A673 (cell line): ENCODE measurements around the gene GDE1. TPM values are rescaled to one million over a fixed set of nuclear protein-coding genes. Genes with fewer than 3 reads are reported as not detected.

Experiments
- BruUV-seq: library from RNA; stranded (reverse); fragments of 400-500 nt; replicated peaks from 2 replicates; lab custom pipeline; 2021; lab: Mats Ljungman, UMichigan
- CTCF ChIA-PET: fragments of 300-600 bp; sonication (Branson Sonifier 250); formaldehyde crosslinking; loops from one replicate; lab custom pipeline; 2022; ENCODE audit warnings: antibody characterized with exemption; lab: Charles Lee
- POLR2A ChIA-PET: fragments of 300-600 bp; sonication (Branson Sonifier 250); formaldehyde crosslinking; loops from one replicate; lab custom pipeline; 2022; ENCODE audit warnings: antibody characterized with exemption; ENCODE audit not compliant: low non-redundant PET; lab: Charles Lee
- DNase-seq: peaks from one replicate; pipeline ENCODE4 v3.0.0-alpha.2; 2015; ENCODE audit warnings: low spot score
- H3K27ac ChIP-seq: fragments of 200-600 bp; sonication (generic); 2 replicates; pipeline ENCODE4 v1.5.1; 2016; ENCODE audit warnings: mixed run types, low read depth, mild to moderate bottlenecking, mixed read lengths, antibody characterized with exemption, low read length; ENCODE audit not compliant: poor library complexity, severe bottlenecking
- H3K27me3 ChIP-seq: fragments of 200-600 bp; sonication (generic); replicated peaks from 2 replicates; pipeline ENCODE4 v1.6.1; 2017; ENCODE audit warnings: mixed run types, low read depth, mild to moderate bottlenecking, mixed read lengths, antibody characterized with exemption, low read length; ENCODE audit not compliant: insufficient read depth, poor library complexity
- H3K36me3 ChIP-seq: fragments of 200-600 bp; sonication (generic); 2 replicates; pipeline ENCODE4 v1.6.1; 2016; ENCODE audit warnings: mixed run types, mild to moderate bottlenecking, mixed read lengths, antibody characterized with exemption, low read length; ENCODE audit not compliant: insufficient read depth, poor library complexity, severe bottlenecking
- H3K4me1 ChIP-seq: fragments of 200-600 bp; sonication (generic); 2 replicates; pipeline ENCODE4 v1.6.1; 2017; ENCODE audit warnings: mixed run types, mild to moderate bottlenecking, mixed read lengths, antibody characterized with exemption, low read length; ENCODE audit not compliant: insufficient read depth, poor library complexity, severe bottlenecking
- H3K4me3 ChIP-seq: fragments of 200-600 bp; sonication (generic); 2 replicates; pipeline ENCODE4 v1.5.1; 2016; ENCODE audit warnings: low read depth, mixed run types, mild to moderate bottlenecking, mixed read lengths, low read length; ENCODE audit not compliant: poor library complexity, severe bottlenecking
- H3K9me3 ChIP-seq: fragments of 200-600 bp; sonication (generic); 2 replicates; pipeline ENCODE4 v1.6.1; 2016; ENCODE audit warnings: mixed run types, low read depth, mild to moderate bottlenecking, mixed read lengths, antibody characterized with exemption, low read length; ENCODE audit not compliant: poor library complexity, severe bottlenecking
- EZH2 ChIP-seq: fragments of 200-600 bp; sonication (generic); IDR thresholded peaks from 2 replicates; pipeline ENCODE4 v1.6.1; 2017; ENCODE audit warnings: borderline replicate concordance, low read depth, mild to moderate bottlenecking, mixed read lengths, antibody characterized with exemption, low read length; ENCODE audit not compliant: poor library complexity, severe bottlenecking
- intact Hi-C: fragments of 100-400 bp; cut with micrococcal nuclease; formaldehyde crosslinking; loops from one replicate; pipeline ENCODE4 v1.10.0; 2022; ENCODE audit not compliant: unreplicated experiment
- total RNA-seq: library from RNA; stranded (reverse); gene quantifications from 2 replicates; pipeline ENCODE4 v1.2.3, GENCODE V29; 2021
- TF ChIP-seq, protein P1 (sequence below): fragments of 300-800, 200-600 bp; sonication (generic); conservative IDR thresholded peaks from 2 replicates; pipeline ENCODE4 v1.5.1; 2017; ENCODE audit warnings: low read depth, mild to moderate bottlenecking, antibody characterized with exemption, low read length, moderate library complexity, mixed read lengths

Gene GDE1
- total RNA-seq, 1 experiment from 2014 or later: 63.5 TPM

- TF ChIP-seq, protein P1, sequence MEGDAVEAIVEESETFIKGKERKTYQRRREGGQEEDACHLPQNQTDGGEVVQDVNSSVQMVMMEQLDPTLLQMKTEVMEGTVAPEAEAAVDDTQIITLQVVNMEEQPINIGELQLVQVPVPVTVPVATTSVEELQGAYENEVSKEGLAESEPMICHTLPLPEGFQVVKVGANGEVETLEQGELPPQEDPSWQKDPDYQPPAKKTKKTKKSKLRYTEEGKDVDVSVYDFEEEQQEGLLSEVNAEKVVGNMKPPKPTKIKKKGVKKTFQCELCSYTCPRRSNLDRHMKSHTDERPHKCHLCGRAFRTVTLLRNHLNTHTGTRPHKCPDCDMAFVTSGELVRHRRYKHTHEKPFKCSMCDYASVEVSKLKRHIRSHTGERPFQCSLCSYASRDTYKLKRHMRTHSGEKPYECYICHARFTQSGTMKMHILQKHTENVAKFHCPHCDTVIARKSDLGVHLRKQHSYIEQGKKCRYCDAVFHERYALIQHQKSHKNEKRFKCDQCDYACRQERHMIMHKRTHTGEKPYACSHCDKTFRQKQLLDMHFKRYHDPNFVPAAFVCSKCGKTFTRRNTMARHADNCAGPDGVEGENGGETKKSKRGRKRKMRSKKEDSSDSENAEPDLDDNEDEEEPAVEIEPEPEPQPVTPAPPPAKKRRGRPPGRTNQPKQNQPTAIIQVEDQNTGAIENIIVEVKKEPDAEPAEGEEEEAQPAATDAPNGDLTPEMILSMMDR: no peak
- TF ChIP-seq EZH2: no peak
- intact Hi-C loops: no loop called here
These were observed 14.9 kb downstream of the GDE1 start for GRCh38 chr16:19506965-19507364.

DNA sequence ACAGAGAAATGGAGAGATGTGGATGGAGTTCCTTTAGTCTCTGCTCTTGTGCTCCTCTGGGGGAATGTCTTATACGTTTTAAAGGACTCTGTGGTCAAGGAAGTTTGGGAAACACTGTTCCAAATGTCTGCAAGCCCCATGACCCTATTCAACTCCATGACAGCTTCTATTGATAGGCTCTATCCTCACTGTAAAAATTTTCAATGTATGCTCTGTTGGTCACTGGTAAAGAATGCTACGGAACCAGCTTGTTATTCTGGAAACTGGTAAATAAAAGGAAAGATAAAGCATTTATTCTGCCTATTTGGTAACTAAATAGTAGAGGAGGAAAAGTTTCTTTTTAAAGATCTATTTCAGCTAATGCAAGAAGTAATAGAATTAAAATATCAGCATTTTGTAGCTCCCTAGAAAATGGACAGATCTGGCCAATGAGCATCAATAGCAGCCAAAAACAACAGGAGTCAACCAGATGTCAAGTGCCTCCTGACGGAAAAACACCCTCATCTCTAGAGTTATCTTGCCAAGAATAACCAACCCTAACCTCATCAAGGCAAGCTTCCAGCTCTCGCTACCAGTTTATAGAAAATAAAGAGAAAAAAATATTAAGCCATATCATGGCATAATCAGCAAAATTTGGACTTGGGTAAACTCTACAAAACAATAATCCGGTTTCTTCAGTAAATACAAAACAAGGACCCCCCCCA lies 16.1 kb downstream of the GDE1 start:
- CTCF ChIA-PET: no interaction called here
- POLR2A ChIA-PET: no interaction called here
- Histone ChIP-seq H3K4me3 (no peak overlapping the region), H3K4me1 (no peaks in the 10 kb centered on the region), H3K27me3 (no peaks in the 10 kb centered on the region), H3K27ac (no peak overlapping the region), H3K36me3 (peaks cover 40% of the 10 kb centered on the region), H3K9me3 (no peaks in the 10 kb centered on the region)
- intact Hi-C loops: no loop called here
- TF ChIP-seq, protein P1: no peak
- no peak for TF ChIP-seq EZH2
- DNase-seq: no peak
- BruUV-seq: no TSS peak

More at GRCh38 chr16:19506965-19507364, 14.9 kb downstream of the GDE1 start:
- DNase-seq: no peak
- H3K36me3 ChIP-seq: peaks cover 35% of the 10 kb centered on the region
- ChIA-PET POLR2A (no interaction called here), CTCF (no interaction called here)
- no peak overlapping the region for H3K4me3 ChIP-seq
- BruUV-seq: no TSS peak
- no peaks in the 10 kb centered on the region for H3K9me3 ChIP-seq
- H3K27ac ChIP-seq: no peak overlapping the region
- no peaks in the 10 kb centered on the region for H3K27me3 ChIP-seq
- no peaks in the 10 kb centered on the region for H3K4me1 ChIP-seq

- CTCF ChIA-PET: interaction anchor here (0.5 to 2.3 kb wide), 4 partner anchors 87 to 418 kb away, joined by 6 to 18 read pairs (median 8); no protein-coding TSS in a partner anchor
- intact Hi-C loops: no loop called here
These were observed 18.3 kb downstream of the GDE1 start for GRCh38 chr16:19503461-19504075.

More at GRCh38 chr16:19503461-19504075, 18.3 kb downstream of the GDE1 start:
- Histone ChIP-seq H3K27me3 (no peaks in the 10 kb centered on the region), H3K4me1 (no peaks in the 10 kb centered on the region), H3K36me3 (peaks cover 31% of the 10 kb centered on the region), H3K9me3 (no peaks in the 10 kb centered on the region), H3K4me3 (no peak overlapping the region), H3K27ac (no peak overlapping the region)
- BruUV-seq: no TSS peak
- POLR2A ChIA-PET: no interaction called here
- DNase-seq: no peak
- TF ChIP-seq EZH2: no peak
- TF ChIP-seq, protein P1: no peak
